Stimulated activated CD8-positive, alpha-beta memory T cell treated with anti-CD3 and anti-CD28 coated beads, Interleukin-4, amount 100 ng/mL, for 4 hours (primary cell): Measurements from ENCODE around the gene LEPR.
A peak's percentile ranks its signal among the peaks of the same experiment; 100 is the strongest.
"Not testable (repeated sequence)": the region's sequence is repeated elsewhere in the genome, so short reads cannot be mapped to it uniquely, and the experiment has no call there.

Experiments
- DNase-seq, 2 donors: peaks; one replicate each; pipeline ENCODE4 v3.0.0-alpha.2; 2020; ENCODE audit warnings: low read depth in 2 of 2, low spot score in 1 of 2

The LEPR gene, protein sequence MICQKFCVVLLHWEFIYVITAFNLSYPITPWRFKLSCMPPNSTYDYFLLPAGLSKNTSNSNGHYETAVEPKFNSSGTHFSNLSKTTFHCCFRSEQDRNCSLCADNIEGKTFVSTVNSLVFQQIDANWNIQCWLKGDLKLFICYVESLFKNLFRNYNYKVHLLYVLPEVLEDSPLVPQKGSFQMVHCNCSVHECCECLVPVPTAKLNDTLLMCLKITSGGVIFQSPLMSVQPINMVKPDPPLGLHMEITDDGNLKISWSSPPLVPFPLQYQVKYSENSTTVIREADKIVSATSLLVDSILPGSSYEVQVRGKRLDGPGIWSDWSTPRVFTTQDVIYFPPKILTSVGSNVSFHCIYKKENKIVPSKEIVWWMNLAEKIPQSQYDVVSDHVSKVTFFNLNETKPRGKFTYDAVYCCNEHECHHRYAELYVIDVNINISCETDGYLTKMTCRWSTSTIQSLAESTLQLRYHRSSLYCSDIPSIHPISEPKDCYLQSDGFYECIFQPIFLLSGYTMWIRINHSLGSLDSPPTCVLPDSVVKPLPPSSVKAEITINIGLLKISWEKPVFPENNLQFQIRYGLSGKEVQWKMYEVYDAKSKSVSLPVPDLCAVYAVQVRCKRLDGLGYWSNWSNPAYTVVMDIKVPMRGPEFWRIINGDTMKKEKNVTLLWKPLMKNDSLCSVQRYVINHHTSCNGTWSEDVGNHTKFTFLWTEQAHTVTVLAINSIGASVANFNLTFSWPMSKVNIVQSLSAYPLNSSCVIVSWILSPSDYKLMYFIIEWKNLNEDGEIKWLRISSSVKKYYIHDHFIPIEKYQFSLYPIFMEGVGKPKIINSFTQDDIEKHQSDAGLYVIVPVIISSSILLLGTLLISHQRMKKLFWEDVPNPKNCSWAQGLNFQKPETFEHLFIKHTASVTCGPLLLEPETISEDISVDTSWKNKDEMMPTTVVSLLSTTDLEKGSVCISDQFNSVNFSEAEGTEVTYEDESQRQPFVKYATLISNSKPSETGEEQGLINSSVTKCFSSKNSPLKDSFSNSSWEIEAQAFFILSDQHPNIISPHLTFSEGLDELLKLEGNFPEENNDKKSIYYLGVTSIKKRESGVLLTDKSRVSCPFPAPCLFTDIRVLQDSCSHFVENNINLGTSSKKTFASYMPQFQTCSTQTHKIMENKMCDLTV

GRCh38 chr1:65420590-65421350 is at the start of gene LEPR, which contains the start of gene LEPROT:
Gene LEPR, plus strand, starts transcription at chr1:65420668. Its CDS starts 144,898 bp downstream, at chr1:65565566.
Gene LEPROT, plus strand, starts transcription at chr1:65420668. Its CDS starts 57 bp downstream, at chr1:65420725.
- peak in 1 of 2 donors; percentile 4 for DNase-seq

GRCh38 chr1:65371544-65371943 is 48.9 kb upstream of the LEPR start:
- no peak for DNase-seq

GRCh38 chr1:65372557-65372956 is 47.9 kb upstream of the LEPR start:
- DNase-seq, result no peak

DNA sequence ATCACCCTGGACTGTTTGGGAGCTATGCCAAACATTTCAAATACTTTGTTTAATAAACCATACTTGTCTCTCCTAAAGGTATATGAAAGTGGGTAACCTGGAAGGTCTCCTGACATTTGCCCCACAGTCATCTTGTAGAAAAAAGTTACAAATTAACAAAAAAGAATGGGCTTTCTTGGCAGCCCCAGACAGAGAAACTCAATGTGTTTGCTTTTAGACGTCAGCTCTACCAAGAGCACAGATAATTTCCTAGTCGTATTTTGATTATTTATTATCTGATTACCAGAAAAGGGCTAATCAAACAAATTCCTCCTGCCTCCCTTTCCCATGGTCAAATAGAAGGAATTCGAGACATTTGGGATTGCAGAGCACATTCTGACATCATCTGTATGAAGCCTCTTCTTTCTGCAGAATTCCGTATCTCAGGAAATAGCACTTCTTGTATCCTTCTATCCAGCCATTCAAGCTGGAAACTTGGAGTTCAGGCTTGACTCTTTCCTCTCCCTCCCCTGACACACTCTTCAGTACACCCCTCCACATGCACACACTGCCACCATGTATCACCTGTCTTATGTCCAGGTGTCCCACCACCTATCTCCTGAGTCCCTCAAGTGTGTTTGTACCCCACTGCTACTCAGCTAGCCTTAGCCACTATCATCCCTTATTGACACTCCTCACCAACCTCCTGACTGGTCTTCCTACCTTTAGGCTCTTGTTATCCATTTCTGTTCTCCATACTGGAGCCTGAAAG is 42.8 kb upstream of the LEPR start:
- DNase-seq, result no peak

- no peak for DNase-seq
Measured at GRCh38 chr1:65378247-65378946, 42.1 kb upstream of the LEPR start.

DNA sequence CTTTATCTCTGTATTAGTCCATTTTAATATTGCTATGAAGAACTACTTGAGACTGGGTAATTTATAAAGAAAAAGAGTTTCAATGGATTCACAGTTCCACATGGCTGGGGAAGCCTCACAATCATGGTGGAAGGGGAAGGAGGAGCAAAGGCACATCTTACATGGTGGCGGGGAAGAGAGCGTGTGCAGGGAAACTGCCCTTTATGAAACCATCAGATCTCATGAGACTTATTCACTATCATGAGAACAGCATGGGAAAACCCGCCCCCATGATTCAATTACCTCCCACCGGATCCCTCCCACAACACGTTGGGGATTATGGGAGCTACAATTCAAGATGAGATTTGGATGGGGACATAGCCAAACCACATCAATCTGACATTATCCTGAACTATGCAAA is 36.0 kb upstream of the LEPR start:
- DNase-seq, result not testable (repeated sequence)

- no peak for DNase-seq
Measured at GRCh38 chr1:65386439-65386838, 34.0 kb upstream of the LEPR start.

DNA sequence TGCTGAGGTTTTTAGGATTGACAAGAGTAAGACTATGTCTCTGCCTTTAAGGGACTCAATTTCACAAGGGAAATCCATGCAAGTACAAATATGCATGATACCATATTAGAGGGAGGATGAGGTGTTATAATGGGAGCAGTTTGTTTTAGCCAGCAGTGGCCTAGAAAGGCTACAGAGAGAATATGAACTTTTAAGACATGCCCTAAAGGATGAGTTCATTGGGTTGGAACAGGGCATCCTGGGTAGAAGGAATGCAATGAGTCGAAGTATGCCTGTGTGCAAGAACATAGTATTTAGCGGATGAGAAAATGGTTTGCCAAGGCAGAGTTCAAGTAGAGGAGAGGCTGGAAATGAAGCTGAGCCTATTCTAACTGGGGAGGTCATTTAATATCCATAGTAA is 32.6 kb upstream of the LEPR start:
- DNase-seq, result no peak

GRCh38 chr1:65388908-65389695 is 31.4 kb upstream of the LEPR start:
- no peak for DNase-seq

GRCh38 chr1:65392497-65392896 is 28.0 kb upstream of the LEPR start:
- DNase-seq, result no peak

- no peak for DNase-seq
Measured at GRCh38 chr1:65393347-65393746, 27.1 kb upstream of the LEPR start.

DNA sequence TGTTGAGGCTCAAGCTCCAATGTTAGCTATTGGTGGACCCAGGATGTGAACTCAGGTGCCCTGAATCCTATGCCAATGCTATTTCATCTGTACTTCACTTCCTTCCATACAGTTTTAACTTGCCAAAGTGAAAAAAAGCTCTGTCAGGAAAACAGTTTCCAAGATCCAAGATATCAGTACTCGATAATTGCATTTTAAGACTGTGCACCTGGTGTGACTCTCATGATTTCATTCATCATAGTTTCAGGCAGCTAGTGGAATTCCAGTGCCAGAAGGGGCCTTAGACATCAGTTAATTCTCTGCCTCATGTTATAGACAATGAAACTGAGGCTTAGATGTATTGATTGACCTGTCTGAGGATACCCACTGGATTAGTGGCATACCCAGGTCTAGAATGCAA is 26.5 kb upstream of the LEPR start:
- DNase-seq, result no peak

DNA sequence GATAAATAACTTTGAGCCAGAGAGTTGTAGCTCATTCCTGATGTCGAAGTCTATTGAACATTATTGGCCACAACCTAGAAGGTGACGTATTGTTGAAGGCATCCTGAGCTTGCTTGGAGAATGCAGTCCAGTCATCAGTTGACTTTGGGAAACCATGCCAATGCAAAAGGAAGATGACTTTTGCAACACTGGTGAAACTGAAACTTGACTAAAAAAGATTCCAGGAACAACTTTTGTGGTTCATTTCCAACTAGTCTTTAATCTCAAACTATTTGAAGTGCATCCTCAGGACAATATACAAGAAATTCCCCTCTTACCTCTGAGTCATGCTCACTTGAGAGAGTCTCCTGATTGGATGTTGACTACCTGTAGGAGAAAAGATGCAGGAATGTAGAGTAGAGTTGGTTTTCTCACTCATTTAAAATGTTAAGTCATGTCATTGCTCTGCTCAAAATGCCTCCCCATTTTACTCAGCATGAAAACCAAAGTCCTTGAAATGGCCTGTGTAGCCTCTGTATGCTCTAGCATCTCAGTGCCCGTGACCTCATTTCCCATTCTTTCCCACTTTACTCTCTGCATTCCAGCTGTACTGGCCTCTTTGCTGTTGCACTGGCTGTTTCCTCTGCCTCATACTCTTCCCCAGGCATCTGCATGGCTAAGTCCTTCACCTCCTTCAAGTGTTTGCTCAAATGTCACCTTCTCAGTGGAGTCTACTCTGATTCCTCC is 24.4 kb upstream of the LEPR start:
- no peak for DNase-seq

DNA sequence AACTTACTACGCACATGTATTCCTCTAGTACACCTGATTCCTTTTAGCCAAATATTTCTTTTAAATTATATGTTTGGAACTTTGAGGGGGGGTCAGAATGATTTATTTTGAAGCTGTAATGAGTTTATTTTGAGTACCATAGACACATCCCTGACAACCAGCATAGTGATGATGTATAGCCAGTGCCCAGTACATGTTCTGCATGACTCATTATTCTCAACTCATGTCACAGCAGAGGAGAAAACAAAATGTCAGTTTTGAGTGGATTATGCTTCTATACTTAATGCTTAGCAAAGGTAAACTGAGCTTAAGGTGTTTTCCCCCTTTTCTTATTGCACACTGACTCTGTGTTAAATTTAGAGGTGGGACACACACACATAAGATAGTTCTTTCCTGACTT is 22.4 kb upstream of the LEPR start:
- DNase-seq, result no peak

DNA sequence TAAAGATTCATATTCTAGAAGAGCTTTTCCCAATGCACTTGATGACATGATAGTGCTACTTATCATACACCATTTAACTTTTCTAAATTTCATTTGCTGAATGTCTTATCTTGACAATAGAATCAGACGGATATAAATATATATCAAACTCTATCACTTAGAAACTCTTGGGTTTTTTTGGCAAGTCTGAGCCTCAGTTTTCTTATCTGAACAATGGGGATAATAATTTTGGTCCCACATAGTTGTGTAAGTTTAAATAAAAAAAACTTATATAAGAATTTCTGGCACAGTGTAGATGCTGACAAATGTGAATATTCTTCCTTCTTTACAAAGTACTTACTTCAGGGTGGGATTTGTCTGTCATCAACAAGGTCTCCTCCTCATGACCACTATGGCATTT is 21.5 kb upstream of the LEPR start:
- no peak for DNase-seq

DNA sequence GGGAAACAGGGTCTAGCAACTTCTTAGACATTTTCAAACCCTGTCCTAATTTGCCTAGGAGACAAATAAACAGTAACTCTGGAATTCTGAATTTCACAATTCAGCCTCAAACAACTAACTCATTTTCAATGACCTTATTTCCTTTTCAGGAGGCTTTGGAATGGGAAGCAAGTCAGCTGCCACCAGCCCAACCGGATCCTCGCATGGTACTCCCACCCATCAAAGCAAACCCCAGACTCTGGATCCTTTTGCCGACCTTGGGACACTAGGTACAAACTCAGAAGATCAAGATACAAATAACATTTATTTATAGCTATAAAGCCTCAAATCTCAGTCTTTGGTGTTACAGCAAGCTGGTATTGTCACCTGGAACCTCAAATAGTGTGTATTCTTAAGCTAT is 18.9 kb upstream of the LEPR start:
- no peak for DNase-seq

GRCh38 chr1:65404941-65405340 is 15.5 kb upstream of the LEPR start:
- DNase-seq, result no peak

GRCh38 chr1:65407877-65408276 is 12.6 kb upstream of the LEPR start:
- no peak for DNase-seq
